NCI-H1417 treated with DMSO at 0.1 percent for 48 hours (cell line): ENCODE measurements around the gene FCAR.
"Not testable (repeated sequence)": the region's sequence is repeated elsewhere in the genome, so short reads cannot be mapped to it uniquely, and the experiment has no call there.

Source experiments
- DNase-seq: peaks from one replicate; lab custom pipeline; 2025; lab: John Stamatoyannopoulos, UW

The FCAR gene

DNA sequence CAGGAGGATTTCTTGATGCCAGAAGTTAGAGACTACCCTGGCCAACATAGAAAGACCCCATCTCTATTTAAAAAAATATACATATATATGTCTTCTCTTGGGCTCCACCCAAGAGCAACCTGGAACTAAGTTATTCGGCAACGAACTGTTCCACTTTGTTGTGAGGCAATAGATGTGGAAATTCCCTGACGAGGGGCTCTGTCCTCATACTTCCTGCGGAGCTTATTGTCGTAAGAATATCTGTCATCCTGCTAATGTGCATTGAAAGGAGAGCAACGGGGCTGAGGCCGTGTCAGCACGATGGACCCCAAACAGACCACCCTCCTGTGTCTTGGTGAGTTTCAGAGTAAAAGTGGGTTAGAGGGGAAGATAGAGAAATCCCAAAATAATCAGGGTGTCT lies at the start of gene FCAR:
Gene FCAR, plus strand, starts transcription at position 246 of the 400 bp plus-strand sequence. Its CDS starts 55 bp downstream, at position 301.
- no peak for DNase-seq

DNA sequence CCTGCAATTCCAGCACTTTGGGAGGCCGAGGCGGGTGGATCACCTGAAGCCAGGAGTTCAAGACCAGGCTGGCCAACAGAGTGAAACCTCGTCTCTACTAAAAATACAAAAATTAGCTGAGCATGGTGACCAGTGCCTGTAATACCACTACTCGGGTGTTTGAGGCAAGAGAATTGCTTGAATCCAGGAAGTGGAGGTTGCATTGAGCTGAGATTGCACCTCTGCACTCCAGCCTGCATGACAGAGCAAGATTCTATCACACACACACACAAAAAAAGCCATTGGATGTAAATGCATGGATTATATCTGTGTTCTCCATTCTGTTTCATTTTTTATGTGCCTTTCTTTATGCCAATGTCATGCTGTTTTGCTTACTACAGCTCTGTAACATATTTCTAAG lies 49.6 kb upstream of the FCAR start:
- DNase-seq, result not testable (repeated sequence)

DNA sequence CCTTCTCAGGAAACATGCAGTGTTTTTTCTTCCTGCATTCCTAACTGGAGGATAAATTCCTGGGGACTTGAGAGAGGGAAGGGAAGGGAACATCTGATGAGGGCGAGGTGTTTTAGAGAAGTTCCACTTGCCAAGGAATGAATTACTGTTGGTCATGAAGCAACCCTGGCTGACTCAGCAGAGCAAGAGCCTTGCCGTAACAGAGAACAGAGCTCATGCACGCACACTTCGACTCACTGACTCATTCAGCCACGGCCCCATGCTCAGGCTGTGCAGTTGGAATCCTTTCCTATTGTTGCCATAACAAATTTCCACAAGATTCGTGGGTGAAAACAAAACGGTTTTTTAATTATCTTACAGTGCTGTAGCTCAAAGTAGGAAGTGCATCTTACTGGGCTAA lies 48.7 kb upstream of the FCAR start:
- not testable (repeated sequence) for DNase-seq

DNA sequence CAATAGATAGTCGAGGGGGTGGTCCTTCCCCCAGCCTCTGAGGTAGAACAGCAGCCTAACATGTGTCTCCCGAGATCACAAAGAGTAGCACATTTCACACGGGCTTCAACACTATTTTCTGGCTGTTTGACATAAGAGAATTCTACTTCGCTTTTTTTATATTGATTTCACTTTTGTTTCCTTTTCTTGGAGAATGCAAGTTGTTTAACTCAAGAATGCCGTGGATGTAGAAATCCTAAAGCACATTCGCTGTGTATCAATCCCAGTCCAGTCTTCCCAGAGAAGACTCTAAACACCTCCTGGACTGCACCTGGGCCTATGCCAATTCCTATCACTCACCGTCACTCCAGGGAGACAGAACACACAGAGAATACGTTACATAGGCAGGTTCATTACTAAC lies 46.0 kb upstream of the FCAR start:
- DNase-seq, result not testable (repeated sequence)

DNA sequence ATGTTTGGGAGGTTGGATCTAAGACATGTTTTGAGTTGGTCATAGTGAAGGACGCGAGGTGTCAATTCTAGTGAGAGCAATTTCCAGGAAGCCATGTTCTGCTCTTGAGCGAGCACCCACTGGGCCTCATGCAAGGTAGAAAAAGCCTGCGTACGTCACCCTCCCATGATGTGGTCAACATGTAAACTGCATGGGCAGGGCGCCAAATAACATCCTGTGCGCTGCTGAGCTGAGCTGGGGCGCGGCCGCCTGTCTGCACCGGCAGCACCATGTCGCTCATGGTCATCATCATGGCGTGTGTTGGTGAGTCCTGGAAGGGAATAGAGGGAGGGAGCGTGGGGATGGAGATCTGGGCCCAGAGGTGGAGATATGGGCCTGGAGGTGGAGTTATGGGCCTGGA lies 41.5 kb upstream of the FCAR start, which contains the start of gene KIR2DS4:
Gene KIR2DS4, plus strand, starts transcription at position 181 of the 400 bp plus-strand sequence.
- DNase-seq, result not testable (repeated sequence)

DNA sequence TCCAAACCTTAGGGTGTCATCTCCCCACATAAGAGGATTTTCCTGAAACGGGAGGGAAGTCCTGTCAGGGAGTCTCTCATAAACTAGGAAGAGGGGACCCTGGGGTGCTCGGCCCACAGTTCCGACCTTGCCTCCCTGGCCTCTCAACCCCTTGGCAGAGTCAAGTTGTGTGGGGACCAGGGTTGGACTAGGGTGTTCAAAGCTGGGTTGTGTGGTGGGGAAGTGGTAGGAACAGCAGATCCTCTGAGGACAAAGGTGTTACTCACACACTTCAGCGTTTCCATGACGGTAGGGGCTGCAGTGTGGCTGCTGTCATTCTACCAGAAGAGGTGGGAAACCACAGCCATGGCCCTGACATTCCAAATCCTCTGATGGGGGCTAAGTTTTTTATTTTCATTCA lies 38.9 kb upstream of the FCAR start:
- DNase-seq, result not testable (repeated sequence)

DNA sequence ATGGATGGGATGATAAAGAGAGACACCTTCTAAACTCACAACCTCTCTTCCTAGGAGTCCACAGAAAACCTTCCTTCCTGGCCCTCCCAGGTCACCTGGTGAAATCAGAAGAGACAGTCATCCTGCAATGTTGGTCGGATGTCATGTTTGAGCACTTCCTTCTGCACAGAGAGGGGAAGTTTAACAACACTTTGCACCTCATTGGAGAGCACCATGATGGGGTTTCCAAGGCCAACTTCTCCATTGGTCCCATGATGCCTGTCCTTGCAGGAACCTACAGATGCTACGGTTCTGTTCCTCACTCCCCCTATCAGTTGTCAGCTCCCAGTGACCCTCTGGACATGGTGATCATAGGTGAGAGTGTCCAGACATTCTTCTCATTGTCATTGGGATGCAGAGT lies 36.5 kb upstream of the FCAR start:
- not testable (repeated sequence) for DNase-seq

DNA sequence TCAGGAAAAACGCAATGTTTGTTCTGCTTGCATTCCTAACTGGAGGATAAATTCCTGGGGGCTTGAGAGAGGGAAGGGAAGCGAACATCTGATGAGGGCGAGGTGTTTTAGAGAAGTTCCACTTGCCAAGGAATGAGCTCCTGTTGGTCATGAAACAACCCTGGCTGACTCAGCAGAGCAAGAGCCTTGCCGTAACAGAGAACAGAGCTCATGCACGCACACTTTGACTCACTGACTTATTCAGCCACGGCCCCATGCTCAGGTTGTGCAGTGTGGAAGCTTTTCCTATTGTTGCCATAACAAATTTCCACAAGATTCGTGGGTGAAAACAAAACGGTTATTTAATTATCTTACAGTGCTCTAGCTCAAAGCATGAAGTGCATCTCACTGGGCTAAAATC lies 30.9 kb upstream of the FCAR start:
- DNase-seq, result not testable (repeated sequence)

DNA sequence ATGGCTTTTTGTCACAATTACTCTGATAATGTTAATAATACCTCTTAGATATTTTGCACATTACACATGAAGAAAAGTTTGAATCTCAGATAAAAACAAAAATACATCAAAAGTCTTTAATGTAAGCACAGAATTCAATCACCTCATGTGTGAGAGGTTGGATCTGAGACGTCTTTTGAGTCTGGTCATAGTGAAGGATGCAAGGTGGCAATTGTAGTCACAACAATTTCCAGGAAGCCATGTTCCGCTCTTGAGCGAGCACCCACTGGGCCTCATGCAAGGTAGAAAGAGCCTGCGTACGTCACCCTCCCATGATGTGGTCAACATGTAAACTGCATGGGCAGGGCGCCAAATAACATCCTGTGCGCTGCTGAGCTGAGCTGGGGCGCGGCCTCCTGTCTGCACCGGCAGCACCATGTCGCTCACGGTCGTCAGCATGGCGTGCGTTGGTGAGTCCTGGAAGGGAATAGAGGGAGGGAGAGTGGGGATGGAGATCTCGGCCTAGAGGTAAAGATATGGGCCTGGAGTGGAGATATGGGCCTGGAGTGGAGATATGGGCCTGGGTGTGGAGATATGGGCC lies 23.9 kb upstream of the FCAR start, which contains the start of gene KIR3DL2:
Gene KIR3DL2, plus strand, starts transcription at position 383 of the 580 bp plus-strand sequence. Its CDS starts 33 bp downstream, at position 416.
- not testable (repeated sequence) for DNase-seq

DNA sequence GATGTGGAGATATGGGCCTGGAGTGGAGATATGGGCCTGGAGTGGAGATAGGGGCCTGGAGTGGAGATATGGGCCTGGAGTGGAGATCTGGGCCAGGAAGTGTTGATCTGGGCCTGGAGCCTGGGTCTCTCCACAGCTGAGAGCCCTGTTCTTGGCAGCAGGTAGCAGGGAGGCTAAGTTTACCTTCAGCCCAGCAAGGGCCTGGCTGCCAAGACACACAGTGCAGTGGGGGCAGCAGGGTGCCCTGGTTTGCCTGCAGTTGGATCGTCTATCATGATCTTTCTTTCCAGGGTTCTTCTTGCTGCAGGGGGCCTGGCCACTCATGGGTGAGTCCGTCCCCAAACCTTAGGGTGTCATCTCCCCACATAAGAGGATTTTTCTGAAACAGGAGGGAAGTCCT lies 23.1 kb upstream of the FCAR start:
- no peak for DNase-seq

DNA sequence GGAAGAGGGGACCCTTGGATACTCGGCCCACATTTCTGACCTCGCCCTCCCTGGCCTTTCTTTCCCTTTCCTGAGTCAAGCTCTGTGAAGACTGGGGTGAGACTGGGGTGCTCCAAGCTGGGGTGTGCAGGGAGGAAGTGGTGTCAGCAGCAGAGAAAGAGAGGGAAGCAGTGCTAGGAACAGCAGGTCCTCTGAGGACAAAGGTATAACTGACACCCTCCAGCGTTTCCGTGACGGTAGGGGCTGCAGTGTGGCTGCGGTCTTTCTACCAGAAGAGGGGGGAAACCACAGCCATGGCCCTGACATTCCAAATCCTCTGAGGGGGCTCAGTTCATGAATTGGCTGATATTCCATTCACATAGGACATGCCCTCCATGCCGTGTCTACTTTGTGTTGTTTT lies 22.7 kb upstream of the FCAR start:
- no peak for DNase-seq

DNA sequence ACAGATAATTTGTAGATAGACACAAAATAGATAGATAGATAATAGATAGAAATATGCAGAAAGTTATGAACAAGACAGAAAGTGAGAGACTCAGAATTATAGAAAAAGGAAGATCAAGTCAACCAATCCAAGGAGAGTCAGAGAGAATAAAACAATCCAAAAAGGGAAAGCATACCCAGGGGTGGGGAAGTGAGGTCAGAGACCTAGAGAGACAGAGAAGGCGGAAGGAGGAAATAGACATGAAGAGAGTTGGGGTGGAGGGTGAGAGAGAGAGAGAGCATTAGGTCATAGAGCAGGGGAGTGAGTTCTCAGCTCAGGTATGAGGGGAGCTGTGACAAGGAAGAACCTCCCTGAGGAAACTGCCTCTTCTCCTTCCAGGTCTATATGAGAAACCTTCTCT lies 18.8 kb upstream of the FCAR start:
- DNase-seq, result not testable (repeated sequence)

DNA sequence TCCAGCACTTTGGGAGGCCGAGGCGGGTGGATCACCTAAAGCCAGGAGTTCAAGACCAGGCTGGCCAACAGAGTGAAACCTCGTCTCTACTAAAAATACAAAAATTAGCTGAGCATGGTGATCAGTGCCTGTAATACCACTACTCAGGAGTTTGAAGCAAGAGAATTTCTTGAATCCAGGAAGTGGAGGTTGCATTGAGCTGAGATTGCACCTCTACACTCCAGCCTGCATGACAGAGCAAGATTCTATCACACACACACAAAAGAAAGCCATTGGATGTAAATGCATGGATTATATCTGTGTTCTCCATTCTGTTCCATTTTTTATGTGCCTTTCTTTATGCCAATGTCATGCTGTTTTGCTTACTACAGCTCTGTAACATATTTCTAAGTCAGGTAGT lies 15.6 kb upstream of the FCAR start:
- DNase-seq, result not testable (repeated sequence)

DNA sequence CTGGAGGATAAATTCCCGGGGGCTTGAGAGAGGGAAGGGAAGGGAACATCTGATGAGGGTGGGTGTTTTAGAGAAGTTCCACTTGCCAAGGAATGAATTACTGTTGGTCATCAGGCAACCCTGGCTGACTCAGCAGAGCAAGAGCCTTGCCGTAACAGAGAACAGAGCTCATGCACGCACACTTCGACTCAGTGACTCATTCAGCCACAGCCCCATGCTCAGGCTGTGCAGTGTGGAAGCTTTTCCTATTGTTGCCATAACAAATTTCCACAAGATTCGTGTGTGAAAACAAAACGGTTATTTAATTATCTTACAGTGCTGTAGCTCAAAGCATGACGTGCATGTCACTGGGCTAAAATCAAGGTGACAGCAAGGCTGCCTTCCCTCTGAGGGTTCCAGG lies 14.6 kb upstream of the FCAR start:
- not testable (repeated sequence) for DNase-seq

DNA sequence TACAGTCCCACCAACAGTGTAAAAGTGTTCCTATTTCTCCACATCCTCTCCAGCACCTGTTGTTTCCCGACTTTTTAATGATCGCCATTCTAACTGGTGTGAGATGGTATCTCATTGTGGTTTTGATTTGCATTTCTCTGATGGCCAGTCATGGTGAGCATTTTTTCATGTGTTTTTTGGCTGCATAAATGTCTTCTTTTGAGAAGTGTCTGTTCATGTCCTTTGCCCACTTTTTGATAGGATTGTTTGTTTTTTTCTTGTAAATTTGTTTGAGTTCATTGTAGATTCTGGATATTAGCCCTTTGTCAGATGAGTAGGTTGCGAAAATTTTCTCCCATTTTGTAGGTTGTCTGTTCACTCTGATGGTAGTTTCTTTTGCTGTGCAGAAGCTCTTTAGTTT lies 10.6 kb upstream of the FCAR start:
- not testable (repeated sequence) for DNase-seq

DNA sequence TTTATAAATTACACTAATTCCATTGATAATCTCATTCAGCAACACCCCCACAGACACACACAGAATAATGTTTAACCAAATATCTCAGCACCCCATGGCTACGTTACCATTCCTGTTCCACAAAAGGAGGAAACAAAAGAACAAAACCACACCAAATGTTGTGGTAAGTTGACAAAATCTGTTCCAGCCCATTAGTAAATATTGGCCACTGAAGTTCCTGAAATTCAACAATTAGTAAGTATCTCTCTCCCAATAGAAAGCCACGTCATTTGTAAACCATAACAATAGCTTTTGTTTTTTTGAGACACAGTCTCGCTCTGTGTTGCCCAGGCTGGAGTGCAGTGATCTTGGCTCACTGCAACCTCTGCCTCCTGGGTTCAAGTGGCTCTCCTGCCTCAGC lies 2.3 kb upstream of the FCAR start:
- no peak for DNase-seq

DNA sequence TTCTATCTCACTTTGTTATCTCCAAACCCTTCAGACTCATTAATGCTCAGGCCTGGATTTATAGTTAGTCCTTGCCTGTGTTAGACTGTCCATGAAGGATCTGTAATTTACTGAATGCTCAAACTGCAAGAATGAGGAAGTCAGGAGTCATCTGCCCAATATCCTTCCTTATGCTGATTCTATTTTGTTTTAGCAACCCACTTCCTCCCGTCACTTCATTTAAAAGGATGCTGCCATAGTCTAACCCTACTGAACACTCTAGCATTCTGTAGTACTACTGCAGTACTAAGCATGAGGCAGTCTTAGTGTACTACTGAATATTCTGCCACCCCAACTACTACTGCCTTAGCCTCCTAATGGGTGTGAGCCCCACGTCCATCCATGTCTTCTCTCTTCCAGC lies 1.5 kb downstream of the FCAR start:
- no peak for DNase-seq

DNA sequence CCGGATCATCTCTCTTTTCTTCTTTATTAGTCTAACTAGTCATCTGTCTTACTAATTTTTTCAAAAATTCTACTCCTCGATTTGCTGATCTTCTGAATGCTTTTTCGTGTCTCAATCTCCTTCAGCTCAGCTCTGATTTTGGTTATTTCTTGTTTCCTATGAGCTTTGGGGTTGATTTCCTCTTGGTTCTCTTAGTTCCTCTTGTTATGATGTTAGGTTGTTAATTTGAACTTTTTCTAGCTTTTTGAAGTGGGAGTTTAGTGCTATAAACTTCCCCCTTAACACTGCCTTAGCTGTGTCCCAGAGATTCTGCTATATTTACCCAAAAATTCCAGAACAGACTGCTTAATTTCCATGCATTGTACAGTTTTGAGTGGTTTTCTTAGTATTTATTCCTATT lies 3.4 kb downstream of the FCAR start:
- DNase-seq, result no peak

DNA sequence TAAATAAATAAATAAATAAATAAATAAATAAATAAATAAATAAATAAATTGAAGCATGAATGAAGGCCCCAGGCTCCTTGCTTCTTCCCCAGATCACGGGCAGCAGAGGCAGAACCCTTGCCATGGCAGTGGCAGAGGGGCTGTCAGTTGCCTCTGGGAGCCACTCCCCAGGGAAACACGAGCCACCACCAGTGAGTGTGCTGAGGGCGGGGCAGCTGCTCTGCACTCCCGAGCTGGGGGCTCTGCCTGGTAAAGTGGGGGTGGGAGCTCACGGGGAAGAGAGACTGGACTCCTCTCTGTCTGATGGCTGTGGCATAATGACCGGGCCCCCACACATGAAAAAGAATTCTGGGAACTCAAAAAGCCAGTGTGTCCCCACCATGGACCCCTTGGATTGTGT lies 7.8 kb downstream of the FCAR start:
- no peak for DNase-seq

DNA sequence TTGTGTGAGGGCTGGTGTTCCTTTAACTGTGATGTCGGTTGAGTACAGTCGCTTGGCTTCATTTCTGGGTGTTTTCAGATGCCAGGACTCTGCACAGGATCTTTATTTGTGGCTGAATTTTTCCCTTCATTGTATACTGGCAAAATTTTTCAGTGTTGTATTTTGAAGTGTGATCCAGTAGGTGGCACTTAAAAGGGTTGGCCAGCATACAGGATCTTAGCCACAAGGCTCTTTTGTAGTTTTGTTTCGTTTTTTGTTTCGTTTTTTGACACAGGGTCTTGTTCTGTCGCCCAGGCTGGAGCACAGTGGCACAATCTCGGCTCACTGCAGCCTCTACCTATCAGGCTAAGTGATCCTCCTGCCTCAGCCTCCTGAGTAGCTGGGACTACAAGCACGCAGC lies 8.7 kb downstream of the FCAR start:
- no peak for DNase-seq

DNA sequence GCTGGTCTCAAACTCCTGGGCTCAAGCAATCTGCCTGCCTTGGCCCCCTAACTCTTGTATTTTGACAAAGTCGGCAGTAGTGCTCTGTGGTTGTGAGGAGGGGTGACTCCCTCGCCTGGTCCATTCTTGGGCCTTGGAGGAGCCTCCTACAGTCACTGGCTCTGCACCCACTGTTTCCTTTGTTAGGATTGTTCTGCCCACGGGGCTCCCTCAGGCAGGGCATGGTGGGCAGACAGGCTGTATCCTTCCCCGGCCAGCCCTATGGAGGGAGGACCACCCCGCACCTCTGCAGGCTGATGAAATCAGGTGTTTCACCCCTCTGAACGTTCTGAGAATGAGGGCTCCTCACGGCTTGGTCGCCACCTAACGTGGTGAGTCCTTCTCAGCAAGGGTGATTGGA lies 9.2 kb downstream of the FCAR start:
- no peak for DNase-seq

DNA sequence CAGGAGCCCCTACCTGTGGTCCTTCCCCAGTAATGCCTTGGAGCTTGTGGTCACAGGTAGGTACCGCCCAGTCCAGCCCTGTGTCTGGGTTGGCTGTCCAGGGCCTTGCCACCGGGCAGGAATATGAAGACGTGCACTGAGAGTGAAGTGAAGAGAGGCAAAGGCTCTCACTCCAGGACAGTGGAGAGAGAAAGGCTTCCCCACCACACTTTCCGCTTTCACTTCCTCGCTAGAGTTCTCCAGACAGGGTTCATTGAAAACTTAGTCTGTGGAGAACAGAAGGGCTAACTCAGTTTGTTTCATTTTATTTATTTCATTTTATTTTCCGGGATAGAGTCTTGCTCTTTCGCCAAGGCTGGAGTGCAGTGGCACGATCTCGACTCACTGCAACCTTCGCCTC lies 14.2 kb downstream of the FCAR start:
- DNase-seq, result no peak

DNA sequence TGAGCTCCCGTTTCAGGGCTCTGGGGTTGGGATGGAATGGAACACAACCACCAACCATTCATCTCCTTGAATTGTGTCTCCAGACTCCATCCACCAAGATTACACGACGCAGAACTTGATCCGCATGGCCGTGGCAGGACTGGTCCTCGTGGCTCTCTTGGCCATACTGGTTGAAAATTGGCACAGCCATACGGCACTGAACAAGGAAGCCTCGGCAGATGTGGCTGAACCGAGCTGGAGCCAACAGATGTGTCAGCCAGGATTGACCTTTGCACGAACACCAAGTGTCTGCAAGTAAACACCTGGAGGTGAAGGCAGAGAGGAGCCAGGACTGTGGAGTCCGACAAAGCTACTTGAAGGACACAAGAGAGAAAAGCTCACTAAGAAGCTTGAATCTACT lies 15.5 kb downstream of the FCAR start:
- DNase-seq, result no peak

DNA sequence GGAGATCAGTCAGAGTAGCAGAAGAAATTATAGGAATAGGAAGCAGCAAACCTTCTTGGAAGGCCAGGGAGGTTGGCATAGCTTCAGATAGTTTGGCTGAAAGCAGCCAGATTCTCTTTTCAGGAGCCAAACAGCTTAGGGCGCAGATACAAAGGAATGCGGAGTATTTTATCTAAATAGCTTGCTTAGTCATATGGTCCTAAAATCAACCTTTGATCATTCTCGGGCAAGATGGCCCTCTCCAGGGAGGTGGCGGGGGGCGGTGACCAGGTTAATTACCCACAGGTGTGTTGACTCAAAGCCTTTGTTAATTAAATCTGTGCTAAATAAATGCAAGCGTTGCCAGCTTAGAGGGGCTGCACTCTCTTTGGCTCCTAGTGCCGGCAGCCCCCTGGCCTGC lies 19.4 kb downstream of the FCAR start:
- DNase-seq, result no peak
